ENCODE results near the gene POLE. TPM values are rescaled to one million over a fixed set of nuclear protein-coding genes. Genes with fewer than 3 reads are reported as not detected.

POLE gene
- total RNA-seq, 1 experiment from 2014 or later: 144 TPM

DNA sequence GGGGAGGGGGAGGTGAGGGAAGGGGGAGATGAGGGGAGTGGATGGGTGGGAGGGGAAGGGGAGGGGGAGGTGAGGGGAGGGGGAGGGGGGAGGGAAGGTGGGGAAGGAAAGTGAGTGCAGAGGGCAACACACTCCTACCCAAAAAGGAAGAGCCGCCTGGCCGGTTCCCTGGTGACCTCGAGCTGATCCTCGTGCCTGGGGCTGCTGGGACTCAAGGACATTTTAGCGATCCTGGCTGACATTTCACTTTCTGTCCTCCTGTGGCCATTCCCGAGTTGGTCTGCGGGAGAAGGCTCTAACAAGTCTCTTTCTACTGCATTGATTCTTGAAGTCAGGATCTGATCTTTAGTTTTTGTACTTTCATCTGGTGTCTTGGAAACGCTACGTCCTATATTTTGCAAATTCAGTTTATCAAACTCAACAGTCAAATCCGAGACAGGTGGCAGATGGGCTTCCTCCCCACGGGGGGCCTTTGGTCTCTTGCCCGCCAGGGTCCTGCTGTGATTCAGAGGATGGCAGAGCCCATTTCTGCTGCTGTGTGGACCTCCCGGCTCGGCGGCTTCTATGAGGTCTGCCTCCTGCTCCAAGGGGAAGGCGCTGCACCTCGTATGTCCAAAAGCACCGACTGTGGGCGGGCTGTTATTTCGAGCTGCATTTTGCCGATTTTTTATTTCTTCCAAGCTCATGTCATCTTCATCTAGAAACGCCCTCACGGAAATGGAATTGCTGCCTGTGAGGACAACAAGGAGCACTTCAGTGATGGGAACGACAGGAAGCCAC, 42.6 kb upstream of the POLE start (continued):
- TF ChIP-seq, protein P1, sequence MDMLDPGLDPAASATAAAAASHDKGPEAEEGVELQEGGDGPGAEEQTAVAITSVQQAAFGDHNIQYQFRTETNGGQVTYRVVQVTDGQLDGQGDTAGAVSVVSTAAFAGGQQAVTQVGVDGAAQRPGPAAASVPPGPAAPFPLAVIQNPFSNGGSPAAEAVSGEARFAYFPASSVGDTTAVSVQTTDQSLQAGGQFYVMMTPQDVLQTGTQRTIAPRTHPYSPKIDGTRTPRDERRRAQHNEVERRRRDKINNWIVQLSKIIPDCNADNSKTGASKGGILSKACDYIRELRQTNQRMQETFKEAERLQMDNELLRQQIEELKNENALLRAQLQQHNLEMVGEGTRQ (CRISPR knock-in tag; IDR thresholded peaks at IDR 0.05): no peak
- TF ChIP-seq ZNF416 (CRISPR knock-in tag; IDR thresholded peaks at IDR 0.05): no peak

DNA sequence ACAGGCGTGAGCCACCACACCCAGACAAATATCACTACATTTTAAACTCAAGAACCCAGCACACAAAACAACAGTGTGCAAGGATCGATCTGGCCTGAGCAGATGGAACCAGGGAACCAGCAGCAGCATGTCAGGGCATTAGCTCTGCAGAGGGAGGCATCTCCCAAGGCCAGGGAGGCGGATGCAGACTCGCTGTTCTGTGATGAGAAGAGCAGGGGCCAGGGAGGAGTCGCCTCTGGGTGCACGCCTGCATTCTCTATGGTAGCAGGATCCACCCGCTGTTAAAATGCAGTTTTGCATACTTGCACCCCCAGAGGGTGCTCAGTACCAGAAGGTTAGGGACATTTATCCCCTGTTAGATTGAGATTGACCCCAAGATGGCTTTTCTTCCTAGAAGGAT, 41.4 kb upstream of the POLE start:
- TF ChIP-seq ZNF219 (CRISPR knock-in tag; IDR thresholded peaks at IDR 0.05; ENCODE audit: borderline replicate concordance) (no peak), IRF2 (CRISPR knock-in tag; IDR thresholded peaks at IDR 0.05; ENCODE audit: borderline replicate concordance, low read depth) (no peak)
- ATAC-seq: no peak
- Mint-ChIP-seq H3K9me3 (peaks cover 7% of the 10 kb centered on the region), H3K27me3 (ENCODE audit: low read depth) (no peaks in the 10 kb centered on the region), H3K4me1 (peaks cover 7% of the 10 kb centered on the region; the same call in 1 of the 2 replicates), H3K27ac (peak overlapping the region; percentile 70; the same call in 1 of the 2 replicates), H3K4me3 (no peak overlapping the region), H3K36me3 (peaks cover 85% of the 10 kb centered on the region)
- ChIA-PET POLR2A (no interaction called here), CTCF (no interaction called here)
- no peak for DNase-seq (ENCODE audit: low spot score)

DNA sequence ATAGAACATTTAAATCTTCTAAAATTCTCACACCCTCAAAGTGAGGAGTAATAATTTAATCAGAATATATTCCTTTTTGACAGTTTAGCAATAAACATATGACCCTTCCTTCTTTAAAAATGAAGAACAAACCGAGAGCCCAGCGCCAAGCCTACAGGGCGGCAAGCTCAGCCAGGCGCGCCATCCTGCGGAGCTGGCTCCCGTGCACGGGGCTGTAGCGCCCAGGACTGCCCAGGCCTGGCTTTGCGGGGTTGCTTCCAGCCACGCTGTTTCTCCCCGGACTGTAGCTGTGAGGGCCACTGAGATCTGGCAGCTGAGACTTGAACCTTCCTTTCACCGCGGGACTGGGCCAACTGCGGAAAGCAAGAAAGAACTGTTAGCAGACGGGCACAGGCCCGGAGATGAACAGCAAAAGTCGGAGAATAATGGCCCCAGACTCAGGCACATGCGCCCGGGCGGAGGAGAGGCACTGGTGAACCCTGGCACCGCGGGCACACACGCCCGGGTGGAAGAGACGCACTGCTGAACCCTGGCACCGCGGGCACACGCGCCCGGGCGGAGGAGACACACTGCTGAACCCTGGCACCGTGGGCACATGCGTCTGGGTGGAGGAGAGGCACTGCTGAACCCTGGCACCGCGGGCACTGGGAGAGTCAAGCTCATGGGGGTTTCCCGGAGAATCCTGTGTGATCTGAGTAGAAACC, 40.1 kb upstream of the POLE start:
- POLR2A ChIA-PET: interaction anchor here (0.7 kb wide), 1 partner anchor 12 kb away, joined by 4 read pairs; no protein-coding TSS in a partner anchor
- ATAC-seq: no peak
- no peak overlapping the region for H3K4me3 Mint-ChIP-seq
- H3K27ac Mint-ChIP-seq: no peak overlapping the region
- no peaks in the 10 kb centered on the region for H3K27me3 Mint-ChIP-seq (ENCODE audit: low read depth)
- peaks cover 7% of the 10 kb centered on the region for H3K9me3 Mint-ChIP-seq
- H3K36me3 Mint-ChIP-seq: peaks cover 80% of the 10 kb centered on the region
- CTCF ChIA-PET: no interaction called here
- peaks cover 7% of the 10 kb centered on the region; the same call in 1 of the 2 replicates for H3K4me1 Mint-ChIP-seq
- no peak for DNase-seq (ENCODE audit: low spot score)
- TF ChIP-seq, protein P2, sequence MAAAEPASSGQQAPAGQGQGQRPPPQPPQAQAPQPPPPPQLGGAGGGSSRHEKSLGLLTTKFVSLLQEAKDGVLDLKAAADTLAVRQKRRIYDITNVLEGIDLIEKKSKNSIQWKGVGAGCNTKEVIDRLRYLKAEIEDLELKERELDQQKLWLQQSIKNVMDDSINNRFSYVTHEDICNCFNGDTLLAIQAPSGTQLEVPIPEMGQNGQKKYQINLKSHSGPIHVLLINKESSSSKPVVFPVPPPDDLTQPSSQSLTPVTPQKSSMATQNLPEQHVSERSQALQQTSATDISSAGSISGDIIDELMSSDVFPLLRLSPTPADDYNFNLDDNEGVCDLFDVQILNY (CRISPR knock-in tag; IDR thresholded peaks at IDR 0.05): no peak
- TF ChIP-seq CREB1 (CRISPR knock-in tag; IDR thresholded peaks at IDR 0.05) (no peak), NR3C1 (CRISPR knock-in tag; conservative IDR thresholded peaks at IDR 0.05; ENCODE audit: low read depth) (no peak), NFYB (CRISPR knock-in tag; conservative IDR thresholded peaks at IDR 0.05; ENCODE audit: low read depth) (no peak), JAZF1 (CRISPR knock-in tag; IDR thresholded peaks at IDR 0.05) (no peak), TP53 (CRISPR knock-in tag; IDR thresholded peaks at IDR 0.05) (no peak), TEAD1 (CRISPR knock-in tag; IDR thresholded peaks at IDR 0.05) (no peak), FOXJ3 (CRISPR knock-in tag; IDR thresholded peaks at IDR 0.05; ENCODE audit: borderline replicate concordance) (no peak), TEAD4 (CRISPR knock-in tag; IDR thresholded peaks at IDR 0.05) (no peak), FOXP1 (CRISPR knock-in tag; IDR thresholded peaks at IDR 0.05; ENCODE audit: borderline replicate concordance) (no peak), IRF2 (CRISPR knock-in tag; IDR thresholded peaks at IDR 0.05; ENCODE audit: borderline replicate concordance, low read depth) (no peak)
- TF ChIP-seq, protein P3, sequence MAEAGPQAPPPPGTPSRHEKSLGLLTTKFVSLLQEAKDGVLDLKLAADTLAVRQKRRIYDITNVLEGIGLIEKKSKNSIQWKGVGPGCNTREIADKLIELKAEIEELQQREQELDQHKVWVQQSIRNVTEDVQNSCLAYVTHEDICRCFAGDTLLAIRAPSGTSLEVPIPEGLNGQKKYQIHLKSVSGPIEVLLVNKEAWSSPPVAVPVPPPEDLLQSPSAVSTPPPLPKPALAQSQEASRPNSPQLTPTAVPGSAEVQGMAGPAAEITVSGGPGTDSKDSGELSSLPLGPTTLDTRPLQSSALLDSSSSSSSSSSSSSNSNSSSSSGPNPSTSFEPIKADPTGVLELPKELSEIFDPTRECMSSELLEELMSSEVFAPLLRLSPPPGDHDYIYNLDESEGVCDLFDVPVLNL (CRISPR knock-in tag; IDR thresholded peaks at IDR 0.05; ENCODE audit: borderline replicate concordance, low read depth): no peak
- TF ChIP-seq, protein P4, sequence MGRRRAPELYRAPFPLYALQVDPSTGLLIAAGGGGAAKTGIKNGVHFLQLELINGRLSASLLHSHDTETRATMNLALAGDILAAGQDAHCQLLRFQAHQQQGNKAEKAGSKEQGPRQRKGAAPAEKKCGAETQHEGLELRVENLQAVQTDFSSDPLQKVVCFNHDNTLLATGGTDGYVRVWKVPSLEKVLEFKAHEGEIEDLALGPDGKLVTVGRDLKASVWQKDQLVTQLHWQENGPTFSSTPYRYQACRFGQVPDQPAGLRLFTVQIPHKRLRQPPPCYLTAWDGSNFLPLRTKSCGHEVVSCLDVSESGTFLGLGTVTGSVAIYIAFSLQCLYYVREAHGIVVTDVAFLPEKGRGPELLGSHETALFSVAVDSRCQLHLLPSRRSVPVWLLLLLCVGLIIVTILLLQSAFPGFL (CRISPR knock-in tag; IDR thresholded peaks at IDR 0.05; ENCODE audit: borderline replicate concordance): no peak
- TF ChIP-seq, protein P5, sequence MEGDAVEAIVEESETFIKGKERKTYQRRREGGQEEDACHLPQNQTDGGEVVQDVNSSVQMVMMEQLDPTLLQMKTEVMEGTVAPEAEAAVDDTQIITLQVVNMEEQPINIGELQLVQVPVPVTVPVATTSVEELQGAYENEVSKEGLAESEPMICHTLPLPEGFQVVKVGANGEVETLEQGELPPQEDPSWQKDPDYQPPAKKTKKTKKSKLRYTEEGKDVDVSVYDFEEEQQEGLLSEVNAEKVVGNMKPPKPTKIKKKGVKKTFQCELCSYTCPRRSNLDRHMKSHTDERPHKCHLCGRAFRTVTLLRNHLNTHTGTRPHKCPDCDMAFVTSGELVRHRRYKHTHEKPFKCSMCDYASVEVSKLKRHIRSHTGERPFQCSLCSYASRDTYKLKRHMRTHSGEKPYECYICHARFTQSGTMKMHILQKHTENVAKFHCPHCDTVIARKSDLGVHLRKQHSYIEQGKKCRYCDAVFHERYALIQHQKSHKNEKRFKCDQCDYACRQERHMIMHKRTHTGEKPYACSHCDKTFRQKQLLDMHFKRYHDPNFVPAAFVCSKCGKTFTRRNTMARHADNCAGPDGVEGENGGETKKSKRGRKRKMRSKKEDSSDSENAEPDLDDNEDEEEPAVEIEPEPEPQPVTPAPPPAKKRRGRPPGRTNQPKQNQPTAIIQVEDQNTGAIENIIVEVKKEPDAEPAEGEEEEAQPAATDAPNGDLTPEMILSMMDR (IDR thresholded peaks at IDR 0.05): no peak
- TF ChIP-seq, protein P6, sequence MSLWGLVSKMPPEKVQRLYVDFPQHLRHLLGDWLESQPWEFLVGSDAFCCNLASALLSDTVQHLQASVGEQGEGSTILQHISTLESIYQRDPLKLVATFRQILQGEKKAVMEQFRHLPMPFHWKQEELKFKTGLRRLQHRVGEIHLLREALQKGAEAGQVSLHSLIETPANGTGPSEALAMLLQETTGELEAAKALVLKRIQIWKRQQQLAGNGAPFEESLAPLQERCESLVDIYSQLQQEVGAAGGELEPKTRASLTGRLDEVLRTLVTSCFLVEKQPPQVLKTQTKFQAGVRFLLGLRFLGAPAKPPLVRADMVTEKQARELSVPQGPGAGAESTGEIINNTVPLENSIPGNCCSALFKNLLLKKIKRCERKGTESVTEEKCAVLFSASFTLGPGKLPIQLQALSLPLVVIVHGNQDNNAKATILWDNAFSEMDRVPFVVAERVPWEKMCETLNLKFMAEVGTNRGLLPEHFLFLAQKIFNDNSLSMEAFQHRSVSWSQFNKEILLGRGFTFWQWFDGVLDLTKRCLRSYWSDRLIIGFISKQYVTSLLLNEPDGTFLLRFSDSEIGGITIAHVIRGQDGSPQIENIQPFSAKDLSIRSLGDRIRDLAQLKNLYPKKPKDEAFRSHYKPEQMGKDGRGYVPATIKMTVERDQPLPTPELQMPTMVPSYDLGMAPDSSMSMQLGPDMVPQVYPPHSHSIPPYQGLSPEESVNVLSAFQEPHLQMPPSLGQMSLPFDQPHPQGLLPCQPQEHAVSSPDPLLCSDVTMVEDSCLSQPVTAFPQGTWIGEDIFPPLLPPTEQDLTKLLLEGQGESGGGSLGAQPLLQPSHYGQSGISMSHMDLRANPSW (CRISPR knock-in tag; conservative IDR thresholded peaks at IDR 0.05; ENCODE audit: low read depth): no peak
- TF ChIP-seq, protein P7, sequence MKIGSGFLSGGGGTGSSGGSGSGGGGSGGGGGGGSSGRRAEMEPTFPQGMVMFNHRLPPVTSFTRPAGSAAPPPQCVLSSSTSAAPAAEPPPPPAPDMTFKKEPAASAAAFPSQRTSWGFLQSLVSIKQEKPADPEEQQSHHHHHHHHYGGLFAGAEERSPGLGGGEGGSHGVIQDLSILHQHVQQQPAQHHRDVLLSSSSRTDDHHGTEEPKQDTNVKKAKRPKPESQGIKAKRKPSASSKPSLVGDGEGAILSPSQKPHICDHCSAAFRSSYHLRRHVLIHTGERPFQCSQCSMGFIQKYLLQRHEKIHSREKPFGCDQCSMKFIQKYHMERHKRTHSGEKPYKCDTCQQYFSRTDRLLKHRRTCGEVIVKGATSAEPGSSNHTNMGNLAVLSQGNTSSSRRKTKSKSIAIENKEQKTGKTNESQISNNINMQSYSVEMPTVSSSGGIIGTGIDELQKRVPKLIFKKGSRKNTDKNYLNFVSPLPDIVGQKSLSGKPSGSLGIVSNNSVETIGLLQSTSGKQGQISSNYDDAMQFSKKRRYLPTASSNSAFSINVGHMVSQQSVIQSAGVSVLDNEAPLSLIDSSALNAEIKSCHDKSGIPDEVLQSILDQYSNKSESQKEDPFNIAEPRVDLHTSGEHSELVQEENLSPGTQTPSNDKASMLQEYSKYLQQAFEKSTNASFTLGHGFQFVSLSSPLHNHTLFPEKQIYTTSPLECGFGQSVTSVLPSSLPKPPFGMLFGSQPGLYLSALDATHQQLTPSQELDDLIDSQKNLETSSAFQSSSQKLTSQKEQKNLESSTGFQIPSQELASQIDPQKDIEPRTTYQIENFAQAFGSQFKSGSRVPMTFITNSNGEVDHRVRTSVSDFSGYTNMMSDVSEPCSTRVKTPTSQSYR (CRISPR knock-in tag; IDR thresholded peaks at IDR 0.05): no peak

Data from WTC11 (cell line).